ENCODE data around the gene ZBTB7B.

Gene ZBTB7B

DNA sequence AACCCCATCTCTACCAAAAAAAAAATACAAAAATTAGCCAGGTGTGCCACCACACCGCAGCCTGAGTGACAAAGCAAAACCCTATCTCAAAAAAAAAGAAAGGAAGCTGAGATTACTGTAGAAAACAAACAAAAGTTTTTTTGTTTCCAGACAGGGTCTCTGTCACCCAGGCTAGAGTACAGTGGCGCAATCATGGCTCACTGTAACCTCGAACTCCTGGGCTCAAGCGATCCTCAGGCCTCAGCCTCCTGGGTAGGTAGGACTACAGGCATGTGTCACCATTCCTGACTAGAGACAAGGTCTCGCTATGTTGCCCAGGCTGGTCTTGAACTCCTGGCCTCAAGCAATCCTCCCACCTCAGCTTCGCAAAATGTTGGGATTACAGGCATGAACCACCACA, 38.2 kb upstream of the ZBTB7B start:
- Histone ChIP-seq H3K27me3 (no peaks in the 10 kb centered on the region), H3K4me1 (peaks cover 0 to 40% (median 32%) of the 10 kb centered on the region in 4 donors), H3K36me3 (peaks cover 36 to 69% (median 57%) of the 10 kb centered on the region in 3 donors), H3K9me3 (no peaks in the 10 kb centered on the region), H3K4me3 (no peak overlapping the region), H3K27ac (no peak overlapping the region)
- no peak for TF ChIP-seq CTCF (IDR thresholded peaks at IDR 0.05)
- intact Hi-C loops (cut with DNase I; ENCODE audit: low total_unique reads): loop anchor here (5.0 kb wide), 3 partner anchors 33 to 98 kb away; partner anchors contain the start of gene EFNA4
- no peak for DNase-seq

GRCh38 chr1:154966111-154966510, 36.5 kb upstream of the ZBTB7B start:
- no peak overlapping the region for H3K4me3 ChIP-seq
- no peaks in the 10 kb centered on the region for H3K27me3 ChIP-seq
- DNase-seq: no peak
- intact Hi-C loops (cut with DNase I; ENCODE audit: low total_unique reads): no loop called here
- H3K4me1 ChIP-seq: peaks cover 0 to 47% (median 39%) of the 10 kb centered on the region in 4 donors
- TF ChIP-seq CTCF (IDR thresholded peaks at IDR 0.05): no peak
- no peak overlapping the region for H3K27ac ChIP-seq
- peaks cover 36 to 69% (median 54%) of the 10 kb centered on the region in 3 donors for H3K36me3 ChIP-seq
- no peaks in the 10 kb centered on the region for H3K9me3 ChIP-seq

DNA sequence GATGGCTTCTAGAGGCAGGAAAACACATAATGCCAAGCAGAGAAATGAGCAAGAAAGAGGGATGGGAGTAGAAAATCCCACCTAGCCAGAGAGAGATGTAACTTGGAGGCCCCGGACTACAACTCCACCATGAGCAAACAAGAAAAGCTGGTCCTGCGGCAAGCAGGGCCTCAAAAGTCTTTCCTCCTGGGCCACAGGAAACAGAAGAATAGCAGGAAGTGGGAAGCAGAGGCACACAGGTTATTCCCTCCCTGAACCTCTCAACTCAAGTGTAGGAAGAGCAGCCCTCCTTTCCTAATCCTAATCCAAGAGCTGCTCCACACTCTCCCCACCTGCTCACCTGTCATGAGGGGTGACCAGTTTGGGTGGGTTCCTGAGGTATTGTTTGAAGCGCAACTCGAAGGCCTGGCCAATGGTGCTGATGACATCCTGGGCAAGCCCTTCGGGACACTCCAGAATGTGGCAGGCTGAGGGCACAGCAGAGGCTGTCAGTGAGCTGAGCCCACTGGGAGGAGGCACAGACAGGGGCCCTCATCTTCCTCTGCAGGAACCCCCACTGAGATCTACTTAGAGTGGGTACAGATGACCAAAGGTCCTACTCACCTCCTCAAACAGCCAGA, 35.2 kb upstream of the ZBTB7B start:
- peaks cover 36 to 69% (median 54%) of the 10 kb centered on the region in 3 donors for H3K36me3 ChIP-seq
- no peak for DNase-seq
- no peak for TF ChIP-seq CTCF (IDR thresholded peaks at IDR 0.05)
- no peaks in the 10 kb centered on the region for H3K27me3 ChIP-seq
- intact Hi-C loops (cut with DNase I; ENCODE audit: low total_unique reads): no loop called here
- H3K4me3 ChIP-seq: no peak overlapping the region
- H3K27ac ChIP-seq: peak overlapping the region; percentile 21 to 24
- H3K9me3 ChIP-seq: no peaks in the 10 kb centered on the region
- H3K4me1 ChIP-seq: peaks cover 0 to 58% (median 48%) of the 10 kb centered on the region in 4 donors

DNA sequence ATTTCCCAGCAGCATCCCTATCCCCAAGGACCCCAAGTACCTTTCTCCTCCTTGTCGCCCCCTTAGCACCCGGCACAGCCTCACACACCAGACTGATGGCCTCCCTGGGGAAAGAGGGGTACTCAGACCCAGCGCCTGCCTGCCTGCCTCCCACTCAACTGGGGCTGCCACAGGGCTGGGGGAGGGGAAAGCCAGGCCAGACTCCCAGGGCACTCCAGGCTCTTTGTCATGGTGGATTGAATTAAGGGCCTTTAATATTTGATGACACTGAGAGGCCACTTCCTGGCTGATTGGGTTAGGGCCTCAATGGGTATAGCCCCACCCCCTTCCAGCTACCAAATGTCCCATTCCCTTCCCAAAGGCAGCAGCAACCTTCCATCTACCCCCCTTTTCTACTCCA, 33.9 kb upstream of the ZBTB7B start:
- no peak for DNase-seq
- Histone ChIP-seq H3K27ac (peak overlapping the region; percentile 95 to 97), H3K4me3 (peak overlapping the region in 1 of 2 donors; percentile 76)

DNA sequence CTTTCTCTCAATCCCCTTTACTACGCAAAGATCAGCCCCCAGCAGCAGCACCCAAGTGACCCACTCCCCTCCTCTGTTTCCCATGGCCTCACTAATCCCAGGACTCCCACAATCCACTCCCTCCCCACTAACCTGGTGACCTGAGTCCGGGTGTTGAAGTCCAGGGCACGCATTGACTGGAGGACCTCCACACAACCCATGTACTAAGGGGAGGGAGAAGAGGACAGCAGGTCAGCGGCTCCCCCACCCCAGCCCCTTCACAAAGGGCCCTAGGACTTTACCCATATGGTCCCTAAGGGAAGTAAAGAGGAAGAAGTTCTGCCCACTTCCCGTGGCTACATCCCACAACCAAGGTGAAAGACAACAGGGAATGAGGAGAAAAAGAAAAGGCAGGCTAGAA, 33.4 kb upstream of the ZBTB7B start:
- intact Hi-C loops (cut with DNase I; ENCODE audit: low total_unique reads): no loop called here
- peak overlapping the region in 1 of 2 donors; percentile 76 for H3K4me3 ChIP-seq
- DNase-seq: no peak
- peaks cover 36 to 55% (median 40%) of the 10 kb centered on the region in 3 donors for H3K36me3 ChIP-seq
- no peaks in the 10 kb centered on the region for H3K9me3 ChIP-seq
- H3K27me3 ChIP-seq: no peaks in the 10 kb centered on the region
- H3K4me1 ChIP-seq: peaks cover 0 to 54% (median 50%) of the 10 kb centered on the region in 4 donors
- peak overlapping the region; percentile 95 to 97 for H3K27ac ChIP-seq
- TF ChIP-seq CTCF (IDR thresholded peaks at IDR 0.05): no peak

More for the DNA sequence above, 33.9 kb upstream of the ZBTB7B start:
- no peak for TF ChIP-seq CTCF (IDR thresholded peaks at IDR 0.05)
- intact Hi-C loops (cut with DNase I; ENCODE audit: low total_unique reads): no loop called here
- Histone ChIP-seq H3K9me3 (no peaks in the 10 kb centered on the region), H3K36me3 (peaks cover 36 to 60% (median 45%) of the 10 kb centered on the region in 3 donors), H3K27me3 (no peaks in the 10 kb centered on the region), H3K4me1 (peaks cover 0 to 55% (median 50%) of the 10 kb centered on the region in 4 donors)

Data from tibial artery (tissue), 4 donors.